Fibroblast of mammary gland (primary cell): Measurements from ENCODE around the gene CNP.

Source experiments
- DNase-seq: peaks from one replicate; pipeline ENCODE4 v3.0.0-alpha.2; 2010; ENCODE audit warnings: low read depth
- H3K4me3 ChIP-seq: 2 replicates; pipeline ENCODE4 v1.5.1; 2011; ENCODE audit warnings: low read depth, mild to moderate bottlenecking, low read length, moderate library complexity; ENCODE audit not compliant: control insufficient read depth
- TF ChIP-seq, protein P1 (sequence below): conservative IDR thresholded peaks from 2 replicates; pipeline ENCODE4 v1.5.1; 2011; ENCODE audit warnings: low read depth, low read length, inconsistent platforms; ENCODE audit not compliant: control insufficient read depth, insufficient read depth

CNP gene

DNA sequence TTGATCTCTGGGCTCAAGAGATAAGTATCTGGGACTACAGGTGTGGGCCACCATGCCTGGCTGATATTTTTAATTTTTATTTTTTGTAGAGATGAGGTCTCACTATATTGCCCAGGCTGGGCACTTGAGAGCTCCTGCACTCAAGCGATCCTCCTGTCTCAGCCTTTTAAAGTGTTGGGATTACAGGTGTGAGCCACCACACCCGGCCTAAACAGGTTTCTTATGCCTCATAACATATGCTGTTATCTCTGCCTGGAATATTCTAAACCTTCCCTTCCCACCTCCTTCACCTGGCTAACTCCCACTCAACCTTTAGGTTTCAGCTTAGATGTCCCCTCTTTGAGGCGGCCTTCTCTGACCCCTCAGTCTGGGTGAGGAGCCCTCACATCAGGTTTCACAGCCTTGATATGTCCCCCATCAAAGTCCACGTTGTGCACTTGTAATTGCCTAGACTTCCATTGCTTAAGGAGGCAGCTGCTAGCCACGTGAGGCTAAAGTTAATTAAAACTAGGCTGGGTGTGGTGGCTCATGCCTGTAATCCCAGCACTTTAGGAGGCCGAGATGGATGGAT, 8.6 kb upstream of the CNP start:
- no peak overlapping the region for H3K4me3 ChIP-seq
- no peak for DNase-seq
- TF ChIP-seq, protein P1, sequence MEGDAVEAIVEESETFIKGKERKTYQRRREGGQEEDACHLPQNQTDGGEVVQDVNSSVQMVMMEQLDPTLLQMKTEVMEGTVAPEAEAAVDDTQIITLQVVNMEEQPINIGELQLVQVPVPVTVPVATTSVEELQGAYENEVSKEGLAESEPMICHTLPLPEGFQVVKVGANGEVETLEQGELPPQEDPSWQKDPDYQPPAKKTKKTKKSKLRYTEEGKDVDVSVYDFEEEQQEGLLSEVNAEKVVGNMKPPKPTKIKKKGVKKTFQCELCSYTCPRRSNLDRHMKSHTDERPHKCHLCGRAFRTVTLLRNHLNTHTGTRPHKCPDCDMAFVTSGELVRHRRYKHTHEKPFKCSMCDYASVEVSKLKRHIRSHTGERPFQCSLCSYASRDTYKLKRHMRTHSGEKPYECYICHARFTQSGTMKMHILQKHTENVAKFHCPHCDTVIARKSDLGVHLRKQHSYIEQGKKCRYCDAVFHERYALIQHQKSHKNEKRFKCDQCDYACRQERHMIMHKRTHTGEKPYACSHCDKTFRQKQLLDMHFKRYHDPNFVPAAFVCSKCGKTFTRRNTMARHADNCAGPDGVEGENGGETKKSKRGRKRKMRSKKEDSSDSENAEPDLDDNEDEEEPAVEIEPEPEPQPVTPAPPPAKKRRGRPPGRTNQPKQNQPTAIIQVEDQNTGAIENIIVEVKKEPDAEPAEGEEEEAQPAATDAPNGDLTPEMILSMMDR, result no peak

DNA sequence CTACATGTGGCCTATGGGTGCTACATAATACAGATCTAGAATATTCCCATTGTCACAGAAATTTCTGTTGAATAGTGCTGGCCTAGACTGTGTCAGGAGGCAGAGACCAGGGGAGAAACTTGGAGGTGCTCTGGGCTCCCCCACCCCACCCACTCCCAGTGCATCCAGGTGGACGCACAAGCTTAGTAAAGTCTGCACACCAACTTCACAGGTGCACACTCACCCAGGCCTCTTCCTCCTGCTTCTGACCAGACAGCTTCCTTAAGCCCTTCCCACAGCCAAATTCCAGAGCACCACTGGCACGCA, 7.6 kb upstream of the CNP start:
- TF ChIP-seq, protein P1, result no peak
- DNase-seq, result no peak
- no peak overlapping the region for H3K4me3 ChIP-seq

DNA sequence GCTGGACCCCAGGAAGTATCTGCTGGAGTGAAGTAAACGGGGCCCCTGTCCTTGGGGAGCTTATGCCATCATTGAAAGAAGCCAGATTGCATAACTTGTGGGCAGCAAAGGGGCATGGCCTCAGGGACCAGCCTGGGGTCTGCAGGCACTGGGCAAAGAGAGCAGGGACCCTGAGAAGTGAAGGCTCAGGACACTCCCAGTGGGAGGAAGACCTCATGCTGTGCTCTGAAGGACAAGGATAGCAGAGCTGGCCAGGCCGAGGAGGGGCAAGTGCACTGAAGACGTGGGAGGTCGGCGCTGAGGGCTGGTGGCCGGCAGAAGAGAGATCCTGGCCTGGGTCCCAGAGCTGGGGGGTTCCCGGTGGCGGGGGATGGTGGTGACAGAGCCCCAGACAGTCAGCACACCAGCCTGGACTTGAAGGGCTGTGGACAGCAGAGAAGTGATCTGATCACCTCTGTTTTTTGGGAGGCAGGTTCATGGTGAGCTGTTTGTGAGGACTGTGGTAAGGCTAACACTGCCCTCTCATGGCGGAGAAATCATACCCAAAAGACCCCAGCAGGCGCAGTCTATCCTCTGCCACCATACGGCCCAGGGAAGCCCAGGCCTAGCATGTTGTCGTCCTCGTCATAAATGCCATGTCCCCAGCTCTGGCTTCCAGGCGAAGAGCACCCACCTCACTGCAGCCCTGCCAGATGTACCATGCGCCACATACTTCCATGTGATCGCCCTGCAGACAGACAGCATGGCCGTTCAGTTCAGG, 7.1 kb upstream of the CNP start:
- H3K4me3 ChIP-seq, result no peak overlapping the region
- TF ChIP-seq, protein P1, result peak; percentile 65
- DNase-seq, result peak; percentile 69

DNA sequence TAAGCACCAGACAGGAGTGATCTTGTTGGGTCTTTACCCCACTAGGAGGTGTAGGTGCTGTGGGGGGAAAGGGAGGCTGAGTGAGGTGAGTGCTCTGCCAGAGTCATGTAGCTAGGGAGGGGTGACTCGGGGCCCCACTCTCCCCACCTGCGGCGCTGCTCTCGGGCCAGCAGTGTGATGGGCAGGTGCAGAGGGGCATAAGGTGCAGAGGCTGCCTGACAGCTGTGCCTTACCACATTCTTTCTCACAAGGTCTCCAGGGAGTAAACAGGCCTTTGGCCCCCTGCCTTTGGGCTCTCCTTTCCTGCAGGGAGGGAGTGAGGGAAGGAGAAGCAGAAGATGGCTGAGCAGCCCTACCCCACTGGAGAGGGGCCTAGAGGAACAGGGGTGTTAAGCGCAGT, 4.5 kb upstream of the CNP start:
- no peak for DNase-seq
- H3K4me3 ChIP-seq, result no peak overlapping the region
- TF ChIP-seq, protein P1, result no peak

DNA sequence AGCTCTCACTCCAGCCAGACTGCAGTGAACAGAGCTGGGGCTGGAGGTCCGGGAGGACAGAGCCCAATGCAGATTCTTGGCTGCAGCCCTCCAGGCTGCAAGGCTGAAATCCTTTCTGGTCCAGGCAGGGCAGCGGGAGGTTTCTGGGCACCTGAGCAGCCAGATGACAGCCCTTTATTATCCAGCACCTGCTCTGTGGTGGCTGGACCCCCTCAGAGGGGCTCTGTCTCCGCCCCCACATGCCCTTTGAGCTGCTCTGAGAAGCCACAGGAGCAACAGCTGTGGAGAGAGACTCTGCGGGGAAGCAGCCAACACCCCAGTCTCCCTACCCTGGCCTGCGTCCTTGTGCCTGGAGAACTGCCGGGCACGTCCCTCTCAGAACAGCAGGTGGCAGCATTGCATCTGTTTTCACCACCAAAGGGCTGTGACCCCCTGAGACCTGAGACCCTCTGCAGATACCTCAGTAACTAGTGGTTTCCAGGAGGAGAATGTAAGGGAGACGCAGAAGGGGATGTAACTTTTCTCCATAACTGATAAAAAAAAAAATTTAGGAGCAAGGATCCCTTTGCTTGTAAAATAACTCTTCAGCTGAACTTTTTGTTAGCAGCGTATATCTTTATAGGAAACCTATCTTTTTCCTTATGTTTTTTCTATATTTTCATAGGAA, 3.7 kb upstream of the CNP start:
- TF ChIP-seq, protein P1, result peak; percentile 87
- H3K4me3 ChIP-seq, result no peak overlapping the region

DNA sequence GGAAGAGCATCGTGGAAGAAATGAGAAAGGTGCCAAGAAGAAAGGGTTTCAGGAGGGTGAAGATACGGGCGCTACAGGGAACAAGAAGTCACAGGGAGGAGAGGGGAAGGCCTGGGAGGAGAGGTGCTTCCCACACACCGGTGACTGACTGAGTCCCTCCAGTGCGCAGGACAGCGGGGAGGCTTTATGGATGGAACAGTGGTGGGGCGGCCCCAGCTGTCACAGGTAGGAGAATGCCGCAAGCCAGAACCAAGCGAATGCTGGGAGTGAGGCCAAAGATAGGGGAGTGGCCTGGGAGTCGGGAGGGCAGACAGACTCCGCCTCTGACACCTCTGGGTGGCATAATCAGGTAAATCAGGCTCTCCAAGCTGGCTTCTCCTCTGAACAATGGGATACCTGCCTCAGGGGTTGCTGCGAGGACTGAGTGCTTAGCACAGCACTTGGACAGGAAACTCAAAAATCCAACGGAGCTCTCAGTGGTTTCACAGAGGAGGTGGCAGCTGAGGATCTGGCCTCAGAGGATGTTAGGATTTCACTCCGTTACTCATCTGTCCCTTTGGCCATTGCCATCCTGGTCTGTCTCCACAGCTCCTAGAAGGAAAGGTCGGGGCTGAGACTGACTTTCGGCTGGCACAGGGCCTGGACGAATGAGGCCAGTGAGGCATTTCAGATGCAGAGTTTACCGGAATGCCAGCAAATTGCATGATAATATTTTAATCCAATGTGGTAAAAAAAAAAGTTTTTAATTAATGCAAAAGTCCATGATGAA, 717 bp upstream of the CNP start:
- peak; percentile 31 for DNase-seq
- TF ChIP-seq, protein P1, result no peak
- H3K4me3 ChIP-seq, result peak overlapping the region; percentile 78

More for the DNA sequence above, 3.7 kb upstream of the CNP start:
- DNase-seq, result peak; percentile 56
